Adipocyte (in vitro differentiated cells): ENCODE data around the gene RUNX1.

Experiments used
- DNase-seq: peaks from one replicate; pipeline ENCODE4 v3.0.0-alpha.2; 2015; ENCODE audit warnings: low read depth
- H3K27me3 ChIP-seq: replicated peaks from 2 replicates; pipeline ENCODE4 v1.7.0; 2013; ENCODE audit warnings: mild to moderate bottlenecking, low read length, moderate library complexity; ENCODE audit not compliant: control insufficient read depth, insufficient read depth
- H3K36me3 ChIP-seq: 2 replicates; pipeline ENCODE4 v1.7.0; 2013; ENCODE audit warnings: low read length, mild to moderate bottlenecking, moderate library complexity; ENCODE audit not compliant: control insufficient read depth, insufficient read depth, severe bottlenecking
- H3K4me1 ChIP-seq: 2 replicates; pipeline ENCODE4 v1.7.0; 2013; ENCODE audit warnings: mild to moderate bottlenecking, low read length, moderate library complexity; ENCODE audit not compliant: control insufficient read depth, insufficient read depth
- H3K4me3 ChIP-seq: 2 replicates; pipeline ENCODE4 v1.7.0; 2013; ENCODE audit warnings: mild to moderate bottlenecking, low read length, moderate library complexity
- H3K9ac ChIP-seq: 2 replicates; pipeline ENCODE4 v1.7.0; 2013; ENCODE audit warnings: mild to moderate bottlenecking, low read length, moderate library complexity
- H3K9me3 ChIP-seq: 2 replicates; pipeline ENCODE4 v1.7.0; 2013; ENCODE audit warnings: mild to moderate bottlenecking, low read length, moderate library complexity; ENCODE audit not compliant: control insufficient read depth

Gene RUNX1

GRCh38 chr21:34813266-34813894 is 235.7 kb downstream of the RUNX1 start:
- DNase-seq, result peak; percentile 58
- Histone ChIP-seq H3K36me3 (peaks cover 30% of the 10 kb centered on the region), H3K9me3 (no peaks in the 10 kb centered on the region)

GRCh38 chr21:34812504-34813265 is 236.4 kb downstream of the RUNX1 start:
- peak; percentile 86 for DNase-seq
- Histone ChIP-seq H3K4me3 (no peak overlapping the region), H3K9me3 (no peaks in the 10 kb centered on the region), H3K27me3 (no peaks in the 10 kb centered on the region), H3K36me3 (peaks cover 30% of the 10 kb centered on the region), H3K4me1 (peaks cover 68% of the 10 kb centered on the region), H3K9ac (no peak overlapping the region)

More at GRCh38 chr21:34813266-34813894, 235.7 kb downstream of the RUNX1 start:
- Histone ChIP-seq H3K9ac (peak overlapping the region; percentile 22), H3K4me1 (peaks cover 64% of the 10 kb centered on the region), H3K4me3 (no peak overlapping the region), H3K27me3 (no peaks in the 10 kb centered on the region)

DNA sequence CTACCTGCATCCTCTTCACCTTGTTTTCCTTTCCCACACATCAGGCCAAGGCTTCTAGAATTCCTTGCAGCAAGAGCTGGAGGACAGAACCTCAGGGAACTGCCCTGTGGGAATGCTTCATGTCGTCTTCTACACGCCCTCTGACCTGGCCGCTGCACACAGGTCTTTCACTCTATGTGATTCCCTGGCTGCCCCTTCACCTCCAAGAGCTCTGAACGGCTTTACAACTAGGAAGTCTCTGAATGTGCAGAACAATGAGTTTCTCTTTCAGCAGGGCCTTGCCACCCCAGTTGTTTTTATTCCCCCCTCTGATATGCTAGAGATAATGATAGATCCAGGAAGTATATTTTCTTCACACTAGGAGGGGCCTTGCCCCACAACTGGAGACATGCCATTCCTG is 237.7 kb downstream of the RUNX1 start:
- H3K9ac ChIP-seq, result no peak overlapping the region
- peaks cover 7% of the 10 kb centered on the region for H3K9me3 ChIP-seq
- DNase-seq, result no peak
- H3K4me1 ChIP-seq, result peaks cover 74% of the 10 kb centered on the region
- H3K4me3 ChIP-seq, result no peak overlapping the region
- no peaks in the 10 kb centered on the region for H3K27me3 ChIP-seq
- H3K36me3 ChIP-seq, result peaks cover 19% of the 10 kb centered on the region

DNA sequence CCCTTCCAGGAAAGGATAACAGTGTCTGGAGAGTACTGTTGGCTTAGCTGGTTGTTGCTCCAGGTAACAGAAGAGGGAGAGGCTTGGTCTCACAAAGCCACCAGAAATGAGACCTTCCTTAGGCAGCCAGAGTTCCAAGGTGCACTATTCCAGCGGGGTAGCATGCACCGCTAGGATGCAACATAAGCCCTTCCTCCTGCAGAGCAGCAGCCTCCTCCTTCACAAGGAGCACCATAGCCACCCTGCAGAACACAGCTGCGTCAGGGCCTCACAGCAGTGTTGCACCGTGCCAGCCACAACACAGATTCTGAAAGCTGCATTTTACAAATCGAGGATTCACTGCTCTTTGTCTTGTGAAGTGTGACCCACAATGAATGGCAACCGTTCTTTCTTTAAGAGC is 238.3 kb downstream of the RUNX1 start:
- Histone ChIP-seq H3K9ac (no peak overlapping the region), H3K4me3 (no peak overlapping the region), H3K27me3 (no peaks in the 10 kb centered on the region), H3K4me1 (peaks cover 74% of the 10 kb centered on the region), H3K36me3 (peaks cover 18% of the 10 kb centered on the region), H3K9me3 (peaks cover 12% of the 10 kb centered on the region)
- no peak for DNase-seq

- no peak for DNase-seq
- peaks cover 18% of the 10 kb centered on the region for H3K36me3 ChIP-seq
- peaks cover 71% of the 10 kb centered on the region for H3K4me1 ChIP-seq
- H3K9ac ChIP-seq, result no peak overlapping the region
- H3K9me3 ChIP-seq, result peaks cover 12% of the 10 kb centered on the region
- no peak overlapping the region for H3K4me3 ChIP-seq
- no peaks in the 10 kb centered on the region for H3K27me3 ChIP-seq
Observed at GRCh38 chr21:34809822-34810221, 239.3 kb downstream of the RUNX1 start.

DNA sequence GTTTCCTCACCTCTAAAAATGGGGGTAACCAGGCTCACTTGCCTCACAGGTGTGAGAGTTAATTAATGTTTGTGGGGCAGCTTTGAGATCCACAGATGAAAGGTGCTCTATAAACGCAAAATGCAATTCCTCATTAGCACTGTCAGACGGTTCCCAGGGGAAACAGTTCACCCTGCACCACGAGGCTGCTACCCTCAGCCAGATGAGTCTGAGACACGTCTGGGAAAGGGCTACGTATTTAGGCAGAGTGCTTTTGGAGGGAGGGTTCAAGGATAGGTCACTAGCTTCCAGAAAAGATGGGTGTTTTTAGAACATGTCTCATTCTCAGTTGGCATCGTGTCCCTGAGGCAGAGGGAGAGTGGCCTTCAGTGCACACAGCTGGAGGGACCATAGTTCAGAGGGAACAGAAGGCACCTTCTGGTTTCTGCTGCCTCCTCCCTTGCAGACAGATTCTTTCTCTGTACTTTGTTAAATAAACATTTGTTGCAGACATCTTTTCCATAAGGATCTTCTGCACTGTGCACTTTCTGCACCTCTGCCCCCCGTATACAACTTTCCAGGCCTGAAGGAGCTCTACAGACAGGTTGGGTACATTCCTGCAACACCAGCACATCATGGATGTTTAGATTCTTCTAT is 240.4 kb downstream of the RUNX1 start:
- Histone ChIP-seq H3K4me3 (peak overlapping the region; percentile 55), H3K9me3 (peaks cover 12% of the 10 kb centered on the region), H3K9ac (peak overlapping the region; percentile 81), H3K27me3 (no peaks in the 10 kb centered on the region), H3K4me1 (peaks cover 59% of the 10 kb centered on the region), H3K36me3 (peaks cover 19% of the 10 kb centered on the region)
- peak; percentile 55 for DNase-seq

DNA sequence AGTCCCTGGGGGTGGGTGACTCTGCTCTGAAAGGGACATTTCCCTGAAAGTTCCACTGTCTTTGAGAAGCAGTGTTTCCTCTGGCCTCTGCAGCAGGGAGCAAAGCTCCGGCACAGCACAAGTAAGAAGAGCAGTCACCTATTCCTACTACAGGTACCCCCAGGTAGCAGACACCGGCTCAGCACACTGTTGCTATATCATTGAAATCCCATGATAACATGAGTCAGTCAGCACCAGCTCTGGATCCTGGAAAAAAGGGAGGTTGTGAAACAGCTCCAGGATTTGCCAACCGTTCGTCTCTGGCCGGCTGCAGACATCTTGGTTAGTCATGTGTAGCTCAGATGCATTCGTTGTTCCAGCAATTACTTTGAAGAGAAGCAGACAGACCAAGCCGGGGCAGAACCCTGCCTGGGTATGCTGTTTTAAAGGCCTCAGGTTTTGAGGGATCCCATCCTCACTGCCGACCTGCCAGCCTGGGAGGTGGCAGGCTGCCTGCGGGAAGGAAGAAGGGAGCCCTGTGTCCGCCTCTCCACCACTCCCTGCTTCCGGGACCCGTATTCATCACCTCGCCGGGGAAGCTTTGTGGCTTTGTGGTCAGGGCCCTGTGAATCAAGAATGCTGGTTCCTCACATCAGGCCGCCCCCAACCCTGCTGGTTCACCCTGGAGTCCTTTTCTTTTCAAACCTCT is 241.1 kb downstream of the RUNX1 start:
- no peaks in the 10 kb centered on the region for H3K27me3 ChIP-seq
- peaks cover 22% of the 10 kb centered on the region for H3K36me3 ChIP-seq
- H3K9ac ChIP-seq, result peak overlapping the region; percentile 81
- H3K4me1 ChIP-seq, result peaks cover 53% of the 10 kb centered on the region
- DNase-seq, result peak; percentile 94
- peak overlapping the region; percentile 55 for H3K4me3 ChIP-seq
- peaks cover 12% of the 10 kb centered on the region for H3K9me3 ChIP-seq

GRCh38 chr21:34807146-34807880 is 241.8 kb downstream of the RUNX1 start:
- DNase-seq, result peak; percentile 74
- peaks cover 49% of the 10 kb centered on the region for H3K4me1 ChIP-seq
- H3K36me3 ChIP-seq, result peaks cover 26% of the 10 kb centered on the region
- H3K9me3 ChIP-seq, result peaks cover 12% of the 10 kb centered on the region
- peak overlapping the region; percentile 81 for H3K9ac ChIP-seq
- H3K4me3 ChIP-seq, result peak overlapping the region; percentile 10
- no peaks in the 10 kb centered on the region for H3K27me3 ChIP-seq

DNA sequence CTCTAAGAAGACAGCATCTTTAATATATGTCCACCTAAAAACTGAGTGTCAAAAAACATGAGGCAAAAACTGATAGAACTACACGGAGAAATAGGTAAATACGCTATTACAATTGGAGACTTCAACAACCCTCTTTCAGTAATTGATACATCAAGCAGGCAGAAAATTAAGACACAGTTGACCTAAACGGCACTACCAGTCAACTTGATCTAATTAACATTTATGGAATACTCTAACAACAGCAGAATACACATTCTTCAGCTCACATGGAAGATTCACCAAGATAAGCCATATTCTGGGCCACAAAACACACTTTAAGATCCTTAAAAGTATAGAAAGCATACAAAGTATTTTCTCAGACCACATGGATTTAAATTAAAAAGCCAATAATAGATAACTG is 242.7 kb downstream of the RUNX1 start:
- peaks cover 48% of the 10 kb centered on the region for H3K4me1 ChIP-seq
- DNase-seq, result no peak
- peaks cover 12% of the 10 kb centered on the region for H3K9me3 ChIP-seq
- no peak overlapping the region for H3K4me3 ChIP-seq
- H3K9ac ChIP-seq, result no peak overlapping the region
- peaks cover 31% of the 10 kb centered on the region for H3K36me3 ChIP-seq
- no peaks in the 10 kb centered on the region for H3K27me3 ChIP-seq

DNA sequence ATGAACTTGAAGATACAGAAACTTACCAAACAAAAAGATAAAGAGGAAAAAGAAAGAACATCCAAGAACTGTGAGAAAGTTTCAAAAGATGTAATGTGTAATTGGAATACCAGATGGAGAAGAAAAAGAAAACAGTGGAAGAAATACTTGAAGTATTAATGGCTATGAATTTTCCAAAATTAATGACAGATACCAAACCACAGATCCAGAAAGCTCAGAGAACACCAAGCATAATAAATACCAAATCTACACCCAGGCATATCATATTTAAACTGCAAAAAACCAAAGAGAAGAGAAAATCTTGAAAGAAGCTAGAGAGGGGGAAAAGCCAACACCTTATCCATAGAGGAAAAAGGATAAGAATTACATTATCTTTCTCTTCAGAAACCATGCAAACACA is 243.9 kb downstream of the RUNX1 start:
- H3K9me3 ChIP-seq, result peaks cover 12% of the 10 kb centered on the region
- H3K36me3 ChIP-seq, result peaks cover 25% of the 10 kb centered on the region
- peaks cover 55% of the 10 kb centered on the region for H3K4me1 ChIP-seq
- no peaks in the 10 kb centered on the region for H3K27me3 ChIP-seq
- no peak overlapping the region for H3K4me3 ChIP-seq
- DNase-seq, result no peak
- no peak overlapping the region for H3K9ac ChIP-seq
